Measurements from ENCODE around the gene KLK13.

- TF ChIP-seq POLR2AphosphoS5 (IDR thresholded peaks at IDR 0.05) (no peak), CTCF (IDR thresholded peaks at IDR 0.05) (no peak)
Measured at GRCh38 chr19:51055866-51056265, 9.0 kb downstream of the KLK13 start.
